Anterior cingulate cortex (tissue), 58 donors: ENCODE results near the gene HNRNPA2B1.

Source experiments
- DNase-seq, 58 donors: peaks; one replicate each; lab custom pipeline; 2025; lab: John Stamatoyannopoulos, UW

Gene HNRNPA2B1

GRCh38 chr7:26200444-26201246 lies at the start of gene HNRNPA2B1:
Gene HNRNPA2B1, minus strand, starts transcription at chr7:26200746. Its CDS starts 169 bp downstream, at chr7:26200577.
- peak; percentile 67 to 99 (median 96) for DNase-seq

GRCh38 chr7:26250239-26250638 lies 49.7 kb upstream of the HNRNPA2B1 start:
- no peak for DNase-seq

- no peak for DNase-seq
These were observed 44.6 kb upstream of the HNRNPA2B1 start for GRCh38 chr7:26245150-26245549.

GRCh38 chr7:26238032-26238431 lies 37.5 kb upstream of the HNRNPA2B1 start:
- no peak for DNase-seq

- DNase-seq = peak in 9 of 58 donors; percentile 0 to 35 (median 5)
These were observed 36.7 kb upstream of the HNRNPA2B1 start for GRCh38 chr7:26237035-26237807.

GRCh38 chr7:26233902-26234511 lies 33.5 kb upstream of the HNRNPA2B1 start:
- DNase-seq = no peak

GRCh38 chr7:26227987-26228386 lies 27.4 kb upstream of the HNRNPA2B1 start:
- no peak for DNase-seq

- no peak for DNase-seq
These were observed 23.8 kb upstream of the HNRNPA2B1 start for GRCh38 chr7:26224359-26224758.

- no peak for DNase-seq
These were observed 15.5 kb upstream of the HNRNPA2B1 start for GRCh38 chr7:26216049-26216448.

- DNase-seq = no peak
These were observed 13.4 kb upstream of the HNRNPA2B1 start for GRCh38 chr7:26213807-26214515.

- no peak for DNase-seq
These were observed 12.6 kb upstream of the HNRNPA2B1 start for GRCh38 chr7:26212921-26213718.

GRCh38 chr7:26208040-26208439 lies 7.5 kb upstream of the HNRNPA2B1 start:
- no peak for DNase-seq

- no peak for DNase-seq
These were observed 2.5 kb upstream of the HNRNPA2B1 start for GRCh38 chr7:26203016-26203415.

- DNase-seq = peak in 44 of 58 donors; percentile 9 to 82 (median 63)
These were observed 1.8 kb upstream of the HNRNPA2B1 start for GRCh38 chr7:26202019-26202990.

GRCh38 chr7:26201247-26202018 lies 887 bp upstream of the HNRNPA2B1 start, which contains the start of gene CBX3:
Gene CBX3, plus strand, starts transcription at chr7:26201745. Its CDS starts 1,254 bp downstream, at chr7:26202999.
- peak in 57 of 58 donors; percentile 45 to 94 (median 85) for DNase-seq

GRCh38 chr7:26200038-26200443 lies 505 bp downstream of the HNRNPA2B1 start:
- DNase-seq = peak in 53 of 58 donors; percentile 15 to 86 (median 69)

GRCh38 chr7:26199301-26200037 lies 1.1 kb downstream of the HNRNPA2B1 start:
- peak in 50 of 58 donors; percentile 11 to 79 (median 52) for DNase-seq
